ENCODE measurements around the gene MAIP1.

MAIP1 gene

DNA sequence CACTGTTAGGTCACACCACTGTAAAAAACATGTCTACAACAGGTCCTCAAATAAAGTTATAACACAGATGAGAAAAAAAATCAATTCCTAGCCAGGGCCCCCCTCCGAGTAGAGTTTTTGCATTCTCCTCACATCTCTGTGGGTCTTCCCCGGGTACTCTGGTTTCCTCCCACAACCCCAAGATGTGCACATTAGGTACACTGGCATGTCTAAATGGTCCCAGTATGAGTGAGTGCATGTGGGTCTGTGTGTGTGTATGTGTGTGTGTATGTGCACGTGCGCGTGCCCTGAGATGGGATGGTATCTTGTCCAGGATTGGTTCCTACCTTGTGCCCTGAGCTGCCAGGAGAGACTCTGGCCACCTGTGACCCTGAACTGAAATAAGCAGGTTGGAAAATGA is 5.0 kb upstream of the MAIP1 start:
- DNase-seq (ENCODE audit: low spot score) = no peak

DNA sequence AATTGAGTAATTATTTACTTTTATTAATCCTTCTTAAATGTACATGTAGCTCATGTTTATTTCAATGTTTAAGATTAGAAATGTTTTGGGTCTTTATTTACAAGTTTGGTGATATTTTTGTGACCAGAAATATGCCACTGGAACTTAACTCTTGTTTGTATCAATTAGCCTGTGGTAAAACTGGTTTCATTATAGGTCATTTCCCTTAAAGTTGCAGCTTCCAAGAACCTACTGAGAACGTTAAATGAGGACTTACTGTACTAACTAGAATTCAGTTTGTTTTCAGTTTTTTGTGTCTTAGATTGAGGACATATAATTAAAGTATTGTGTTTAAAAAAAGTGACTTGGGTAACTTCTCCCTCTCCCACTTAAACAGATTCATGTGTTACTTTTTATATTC is 4.4 kb upstream of the MAIP1 start:
- DNase-seq (ENCODE audit: low spot score) = no peak

DNA sequence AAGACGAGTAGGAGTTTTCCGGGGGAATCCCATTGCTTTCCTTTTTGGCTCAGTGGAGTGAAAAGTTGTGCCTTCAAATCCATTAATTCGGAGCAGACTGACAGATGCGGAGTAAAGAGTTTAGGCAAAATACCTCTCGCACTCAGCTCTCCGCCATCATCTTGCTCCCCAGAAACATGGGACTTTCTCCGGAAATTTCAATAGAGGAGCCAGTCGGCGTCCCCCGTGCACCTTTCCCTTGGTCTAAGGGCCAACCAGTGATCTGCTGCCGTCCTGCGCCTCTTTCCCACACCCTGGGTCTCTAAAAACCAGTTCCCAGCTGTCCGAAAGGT is 409 bp upstream of the MAIP1 start:
- DNase-seq (ENCODE audit: low spot score) = no peak

DNA sequence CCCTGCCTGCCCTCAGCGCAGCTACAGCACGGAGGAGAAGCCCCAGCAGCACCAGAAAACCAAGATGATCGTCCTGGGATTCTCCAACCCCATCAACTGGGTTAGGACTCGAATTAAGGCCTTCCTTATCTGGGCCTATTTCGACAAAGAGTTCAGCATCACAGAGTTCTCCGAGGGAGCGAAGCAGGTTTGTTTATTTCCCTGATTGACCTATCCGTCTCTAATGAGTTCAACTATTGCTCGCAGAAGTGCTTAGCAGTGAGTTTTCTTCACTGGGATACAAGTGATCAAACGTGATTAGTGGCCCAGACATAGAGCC is 639 bp downstream of the MAIP1 start:
- DNase-seq (ENCODE audit: low spot score) = no peak

DNA sequence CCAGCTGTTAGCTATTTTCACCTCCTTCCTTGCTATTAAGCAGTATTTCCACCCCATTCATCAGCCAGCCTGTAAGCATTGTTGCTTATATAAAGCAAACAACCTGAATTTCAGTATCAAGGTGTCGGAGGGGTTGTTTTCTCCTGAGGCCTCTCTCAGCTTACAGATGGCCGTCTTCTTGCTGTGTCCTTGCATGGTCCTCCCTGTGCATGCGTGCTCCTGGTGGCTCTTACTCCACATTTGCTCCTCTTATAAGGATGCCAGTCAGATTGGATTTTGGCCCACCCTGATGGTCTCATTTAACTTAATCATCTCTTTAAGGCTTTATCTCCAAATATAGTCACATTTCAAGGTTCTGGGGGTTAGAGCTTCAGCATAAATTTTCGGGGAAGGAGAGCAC is 2.6 kb downstream of the MAIP1 start:
- no peak for DNase-seq (ENCODE audit: low spot score)

DNA sequence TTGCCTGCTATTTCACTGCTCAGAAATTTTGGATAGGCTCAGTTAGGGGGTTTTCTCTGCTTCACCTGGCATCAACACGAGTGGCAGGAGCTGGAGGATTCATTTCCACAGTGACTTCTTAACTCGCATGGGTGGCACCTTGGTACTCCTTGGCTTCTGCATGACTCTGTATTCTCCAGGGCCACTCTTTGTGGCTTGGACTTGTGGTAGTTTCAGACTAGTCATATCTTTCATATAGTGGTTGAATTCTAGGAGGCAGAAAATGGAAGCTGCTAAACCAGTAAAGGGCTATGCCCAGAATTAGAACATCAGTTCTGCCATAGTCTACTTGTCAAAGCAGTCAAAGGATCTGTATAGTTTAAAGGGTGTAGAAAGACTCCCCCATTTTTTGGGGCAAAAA is 6.8 kb downstream of the MAIP1 start:
- DNase-seq (ENCODE audit: low spot score) = no peak

GRCh38 chr2:199966405-199966804 is 11.0 kb downstream of the MAIP1 start:
- no peak for DNase-seq (ENCODE audit: low spot score)

GRCh38 chr2:199966976-199967375 is 11.6 kb downstream of the MAIP1 start:
- DNase-seq (ENCODE audit: low spot score) = no peak

GRCh38 chr2:199968126-199968525 is 12.7 kb downstream of the MAIP1 start:
- no peak for DNase-seq (ENCODE audit: low spot score)

DNA sequence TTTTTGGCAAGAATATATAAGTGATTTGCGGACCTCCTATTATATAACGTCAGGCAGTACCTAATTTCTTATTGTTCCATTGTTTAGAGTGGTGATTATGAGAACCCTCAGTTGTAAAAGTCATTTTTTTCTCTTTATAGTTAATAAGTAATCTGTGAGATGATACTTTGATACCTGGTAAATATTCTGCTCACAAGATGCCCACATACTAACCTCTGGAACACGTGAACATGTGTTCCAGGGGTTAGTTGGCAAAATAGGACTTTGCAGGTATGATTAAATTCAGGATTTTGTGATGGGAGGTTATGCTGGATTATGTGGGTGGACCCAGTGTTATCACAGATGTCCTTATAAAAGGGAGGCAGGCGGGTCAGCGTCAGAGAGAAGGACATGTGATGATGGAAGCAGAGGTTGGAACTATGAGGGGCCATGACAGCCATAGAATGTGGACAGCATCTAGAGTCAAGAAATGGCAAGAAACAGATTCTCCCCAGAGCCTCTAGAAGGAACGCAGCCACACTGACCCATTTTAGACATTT is 16.8 kb downstream of the MAIP1 start:
- no peak for DNase-seq (ENCODE audit: low spot score)

- DNase-seq (ENCODE audit: low spot score) = peak; percentile 62
Observed at GRCh38 chr2:199973703-199974102, 18.3 kb downstream of the MAIP1 start.

GRCh38 chr2:199975273-199975895 is 20.0 kb downstream of the MAIP1 start:
- no peak for DNase-seq (ENCODE audit: low spot score)

GRCh38 chr2:199977984-199978415 is 22.6 kb downstream of the MAIP1 start:
- no peak for DNase-seq (ENCODE audit: low spot score)

DNA sequence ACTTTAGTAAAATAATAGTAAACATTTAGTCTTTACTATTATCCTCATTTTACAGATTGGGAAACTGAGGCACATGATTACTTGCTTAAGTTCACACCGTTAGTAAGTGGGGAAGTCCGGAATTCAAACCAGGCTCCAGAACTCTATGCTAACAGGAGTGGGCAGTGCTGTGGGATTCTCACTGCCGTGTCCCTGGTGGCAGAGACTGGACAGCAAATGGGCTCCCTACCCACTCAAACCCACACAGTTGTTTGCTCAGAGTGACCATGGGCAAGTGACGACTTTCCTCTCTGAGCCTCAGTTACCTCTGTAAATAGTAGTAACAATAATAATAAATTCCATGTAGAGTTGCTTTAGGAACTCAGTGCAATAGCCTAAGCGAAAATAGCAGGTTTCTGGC is 24.0 kb downstream of the MAIP1 start:
- DNase-seq (ENCODE audit: low spot score) = no peak

GRCh38 chr2:199979832-199980628 is 24.6 kb downstream of the MAIP1 start:
- peak; percentile 74 for DNase-seq (ENCODE audit: low spot score)

- DNase-seq (ENCODE audit: low spot score) = no peak
Observed at GRCh38 chr2:199982126-199982843, 26.9 kb downstream of the MAIP1 start.

- DNase-seq (ENCODE audit: low spot score) = no peak
Observed at GRCh38 chr2:199983534-199983933, 28.2 kb downstream of the MAIP1 start.

- no peak for DNase-seq (ENCODE audit: low spot score)
Observed at GRCh38 chr2:199984159-199984558, 28.8 kb downstream of the MAIP1 start.

DNA sequence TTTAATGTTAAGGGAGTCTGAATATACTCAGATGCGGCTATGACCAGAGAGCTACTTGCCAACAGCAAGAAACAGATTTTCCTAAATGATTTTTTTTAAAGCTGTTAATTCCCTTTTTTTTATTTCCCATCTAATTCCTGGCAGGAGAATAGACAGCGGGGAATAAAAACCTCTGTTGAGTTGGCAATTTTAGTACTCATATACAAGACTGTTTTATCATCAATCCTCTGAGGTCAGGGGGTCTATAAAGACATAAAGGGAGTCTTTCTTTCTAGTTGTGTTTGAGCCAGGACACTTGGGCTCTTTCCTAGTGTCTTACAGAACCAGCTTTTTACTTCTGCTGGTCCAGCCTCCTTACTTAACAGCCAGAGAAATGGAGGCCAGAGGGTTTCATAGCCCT is 29.4 kb downstream of the MAIP1 start:
- no peak for DNase-seq (ENCODE audit: low spot score)

DNA sequence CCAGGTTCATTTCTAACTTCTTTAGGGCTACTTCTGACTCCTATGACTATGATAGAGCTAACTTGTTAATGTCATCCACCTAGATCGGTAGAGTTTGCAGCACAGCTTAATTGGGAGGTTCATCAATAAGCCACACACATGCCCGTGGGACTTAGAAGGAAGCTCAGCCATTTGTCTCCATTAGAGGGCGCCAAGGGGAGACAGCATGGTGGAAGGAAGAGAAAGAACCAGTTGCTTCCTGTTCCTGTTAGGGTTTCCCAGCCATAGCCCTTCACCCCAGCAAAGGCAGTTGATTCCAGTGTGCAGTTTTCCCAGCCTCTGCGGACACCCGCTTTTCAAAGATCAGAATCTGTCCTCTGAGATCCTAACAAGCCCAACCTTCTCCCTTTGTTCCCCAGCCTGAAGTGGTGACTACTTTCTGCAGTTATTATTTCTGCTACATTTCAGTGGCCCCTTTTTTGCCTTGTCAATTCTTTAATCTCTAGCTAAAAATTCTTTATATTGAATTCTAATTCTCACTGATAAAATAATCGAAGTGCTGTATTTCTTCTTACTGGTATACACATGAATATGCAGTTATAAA is 30.3 kb downstream of the MAIP1 start:
- DNase-seq (ENCODE audit: low spot score) = peak; percentile 58

DNA sequence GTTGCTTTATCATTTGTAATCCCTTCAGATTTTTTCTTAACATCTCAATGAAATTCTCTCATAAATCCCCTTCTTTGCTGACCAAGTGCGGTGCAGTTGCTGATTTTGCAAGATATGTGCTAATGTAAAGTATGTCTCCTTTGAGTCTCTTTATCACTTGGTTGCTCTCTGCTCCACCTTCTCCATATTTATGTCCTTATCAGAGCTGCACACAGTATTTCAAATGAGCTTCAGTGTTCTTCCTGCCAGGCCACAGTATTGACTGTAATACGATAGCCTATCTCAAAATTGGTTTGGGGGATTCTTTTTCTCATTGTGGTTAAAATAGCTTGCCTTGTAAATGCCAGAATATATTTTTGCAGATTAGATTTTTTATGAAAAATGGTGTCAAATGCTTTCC is 32.2 kb downstream of the MAIP1 start:
- no peak for DNase-seq (ENCODE audit: low spot score)

DNA sequence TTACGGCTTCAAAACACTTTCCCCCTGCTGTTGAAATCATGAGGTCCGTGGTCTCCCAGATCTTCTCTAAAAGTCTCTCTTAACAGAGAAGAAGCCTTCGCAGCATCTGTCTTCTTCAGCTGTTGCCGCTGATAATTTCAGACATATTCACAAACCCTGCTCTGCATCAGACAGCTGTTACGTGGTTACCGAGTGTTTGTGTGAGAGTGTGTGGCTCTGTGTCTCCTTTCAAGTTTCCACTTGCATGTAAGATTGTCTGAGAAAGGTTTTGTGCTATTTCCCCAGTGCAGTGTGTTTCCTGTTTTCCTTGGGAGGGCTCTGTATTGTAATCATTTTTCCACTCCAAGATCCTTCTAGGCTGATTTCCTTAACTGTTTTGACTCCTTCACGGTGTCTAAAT is 32.8 kb downstream of the MAIP1 start:
- peak; percentile 26 for DNase-seq (ENCODE audit: low spot score)

DNA sequence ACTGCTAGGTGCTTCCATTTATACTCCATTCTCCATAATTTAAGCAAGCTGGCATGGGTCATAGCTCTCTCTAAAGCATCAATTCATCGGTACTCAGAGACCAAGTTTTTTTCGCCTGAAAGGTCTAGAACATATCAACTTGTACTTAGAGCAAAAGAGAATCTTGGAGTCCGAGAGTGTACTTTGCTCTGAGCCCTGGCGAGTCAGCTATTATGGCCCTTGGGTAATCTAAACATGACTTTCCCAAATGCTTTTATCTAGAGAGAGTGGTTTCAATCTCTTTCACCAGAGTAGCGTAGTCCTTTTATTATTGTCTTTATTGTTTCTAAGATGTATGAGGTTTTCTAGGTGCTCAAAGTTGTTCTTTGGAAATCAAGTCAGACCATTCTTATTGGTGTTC is 34.4 kb downstream of the MAIP1 start:
- DNase-seq (ENCODE audit: low spot score) = no peak
